DMS153 (cell line): ENCODE results near the gene LIN28B.
"Not testable (repeated sequence)": the region's sequence is repeated elsewhere in the genome, so short reads cannot be mapped to it uniquely, and the experiment has no call there.

Source experiments
- DNase-seq: peaks from one replicate; lab custom pipeline; 2025; lab: John Stamatoyannopoulos, UW

Gene LIN28B

GRCh38 chr6:104955927-104956730 is 778 bp upstream of the LIN28B start:
- no peak for DNase-seq

GRCh38 chr6:104957301-104958177 is 632 bp downstream of the LIN28B start:
- DNase-seq, result no peak

- DNase-seq, result no peak
Measured at GRCh38 chr6:104958178-104959025, 1.5 kb downstream of the LIN28B start.

GRCh38 chr6:104959026-104959858 is 2.3 kb downstream of the LIN28B start:
- DNase-seq, result no peak

GRCh38 chr6:104969108-104969507 is 12.2 kb downstream of the LIN28B start:
- no peak for DNase-seq

- DNase-seq, result no peak
Measured at GRCh38 chr6:104969785-104970581, 13.1 kb downstream of the LIN28B start.

- DNase-seq, result no peak
Measured at GRCh38 chr6:104973404-104973803, 16.5 kb downstream of the LIN28B start.

- DNase-seq, result no peak
Measured at GRCh38 chr6:104983296-104983695, 26.4 kb downstream of the LIN28B start.

- DNase-seq, result no peak
Measured at GRCh38 chr6:104983776-104984175, 26.9 kb downstream of the LIN28B start.

GRCh38 chr6:104984831-104985230 is 27.9 kb downstream of the LIN28B start:
- no peak for DNase-seq

GRCh38 chr6:104985875-104986274 is 29.0 kb downstream of the LIN28B start:
- not testable (repeated sequence) for DNase-seq

GRCh38 chr6:104986625-104987024 is 29.7 kb downstream of the LIN28B start:
- no peak for DNase-seq

GRCh38 chr6:104987218-104987617 is 30.3 kb downstream of the LIN28B start:
- no peak for DNase-seq

- DNase-seq, result no peak
Measured at GRCh38 chr6:104990085-104990484, 33.2 kb downstream of the LIN28B start.

- not testable (repeated sequence) for DNase-seq
Measured at GRCh38 chr6:104991062-104991461, 34.2 kb downstream of the LIN28B start.

GRCh38 chr6:104993576-104993975 is 36.7 kb downstream of the LIN28B start:
- DNase-seq, result not testable (repeated sequence)

- DNase-seq, result no peak
Measured at GRCh38 chr6:104995989-104996617, 39.2 kb downstream of the LIN28B start.

- no peak for DNase-seq
Measured at GRCh38 chr6:105001063-105001462, 44.2 kb downstream of the LIN28B start.

- no peak for DNase-seq
Measured at GRCh38 chr6:105001906-105002305, 45.0 kb downstream of the LIN28B start.

- no peak for DNase-seq
Measured at GRCh38 chr6:105005451-105005850, 48.5 kb downstream of the LIN28B start.
